SU-DHL-6 (cell line): ENCODE measurements around the gene LBX2.

Experiments
- H2AFZ ChIP-seq: fragments of 200-600 bp; sonication (generic); 2 replicates; pipeline ENCODE4 v1.6.1; 2014; ENCODE audit warnings: low read depth, mild to moderate bottlenecking, moderate library complexity, mixed read lengths, antibody characterized with exemption, low read length; ENCODE audit not compliant: severe bottlenecking
- H3F3A ChIP-seq: fragments of 200-600 bp; shearing (Covaris generic); 2 replicates; pipeline ENCODE4 v1.6.0; 2016; ENCODE audit warnings: antibody characterized with exemption, mild to moderate bottlenecking; ENCODE audit not compliant: insufficient read depth
- H3K27ac ChIP-seq: fragments of 200-600 bp; sonication (generic); 2 replicates; pipeline ENCODE4 v1.5.1; 2016; ENCODE audit warnings: low read depth, mild to moderate bottlenecking, low read length, moderate library complexity, mixed read lengths
- H3K27me3 ChIP-seq: fragments of 200-600 bp; sonication (generic), shearing (Covaris generic); 2 replicates; pipeline ENCODE4 v1.6.0; 2014; ENCODE audit warnings: mild to moderate bottlenecking, low read length
- H3K36me3 ChIP-seq: fragments of 200-600 bp; sonication (generic); 2 replicates; pipeline ENCODE4 v1.6.1; 2014; ENCODE audit warnings: mild to moderate bottlenecking, low read length, mixed read lengths
- H3K4me2 ChIP-seq: fragments of 300-600, 200-600 bp; shearing (Covaris generic), sonication (generic); 2 replicates; pipeline ENCODE4 v1.6.0; 2014; ENCODE audit warnings: low read length, low read depth, mild to moderate bottlenecking; ENCODE audit not compliant: poor library complexity, severe bottlenecking
- H3K4me3 ChIP-seq: fragments of 200-600 bp; sonication (generic); 2 replicates; pipeline ENCODE4 v1.5.1; 2014; ENCODE audit warnings: antibody characterized with exemption, low read length, mild to moderate bottlenecking, mixed read lengths; ENCODE audit not compliant: insufficient read depth, poor library complexity, severe bottlenecking
- H3K79me2 ChIP-seq: fragments of 200-600 bp; sonication (generic); 2 replicates; pipeline ENCODE4 v1.6.1; 2014; ENCODE audit warnings: mild to moderate bottlenecking, low read length, moderate library complexity; ENCODE audit not compliant: insufficient read depth
- H3K9ac ChIP-seq: fragments of 200-600 bp; sonication (generic); 2 replicates; pipeline ENCODE4 v1.7.0; 2014; ENCODE audit warnings: mild to moderate bottlenecking, low read length
- H3K9me2 ChIP-seq: fragments of 200-600 bp; sonication (generic); replicated peaks from 2 replicates; pipeline ENCODE4 v1.6.1; 2014; ENCODE audit warnings: low read length; ENCODE audit not compliant: insufficient read depth
- H3K9me3 ChIP-seq: fragments of 200-600 bp; sonication (generic); 2 replicates; pipeline ENCODE4 v1.6.1; 2014; ENCODE audit warnings: low read length, mixed read lengths; ENCODE audit not compliant: insufficient read depth
- H4K20me1 ChIP-seq: fragments of 200-600 bp; sonication (generic); 2 replicates; pipeline ENCODE4 v1.6.1; 2014; ENCODE audit warnings: low read depth, mild to moderate bottlenecking, antibody characterized with exemption, low read length, moderate library complexity, mixed read lengths
- EZH2phosphoT487 ChIP-seq: fragments of 200-600 bp; sonication (generic), shearing (Covaris generic); conservative IDR thresholded peaks from 2 replicates; pipeline ENCODE4 v1.6.1; 2018; ENCODE audit warnings: mild to moderate bottlenecking, antibody characterized with exemption, low read length, moderate library complexity, mixed read lengths
- TF ChIP-seq, protein P1 (sequence below): fragments of 200-600 bp; sonication (generic); IDR thresholded peaks from one replicate; pipeline ENCODE4 v1.5.1; 2017; ENCODE audit warnings: antibody characterized with exemption, mild to moderate bottlenecking, low read length, moderate library complexity; ENCODE audit not compliant: insufficient read depth, poor library complexity, severe bottlenecking

The LBX2 gene

DNA sequence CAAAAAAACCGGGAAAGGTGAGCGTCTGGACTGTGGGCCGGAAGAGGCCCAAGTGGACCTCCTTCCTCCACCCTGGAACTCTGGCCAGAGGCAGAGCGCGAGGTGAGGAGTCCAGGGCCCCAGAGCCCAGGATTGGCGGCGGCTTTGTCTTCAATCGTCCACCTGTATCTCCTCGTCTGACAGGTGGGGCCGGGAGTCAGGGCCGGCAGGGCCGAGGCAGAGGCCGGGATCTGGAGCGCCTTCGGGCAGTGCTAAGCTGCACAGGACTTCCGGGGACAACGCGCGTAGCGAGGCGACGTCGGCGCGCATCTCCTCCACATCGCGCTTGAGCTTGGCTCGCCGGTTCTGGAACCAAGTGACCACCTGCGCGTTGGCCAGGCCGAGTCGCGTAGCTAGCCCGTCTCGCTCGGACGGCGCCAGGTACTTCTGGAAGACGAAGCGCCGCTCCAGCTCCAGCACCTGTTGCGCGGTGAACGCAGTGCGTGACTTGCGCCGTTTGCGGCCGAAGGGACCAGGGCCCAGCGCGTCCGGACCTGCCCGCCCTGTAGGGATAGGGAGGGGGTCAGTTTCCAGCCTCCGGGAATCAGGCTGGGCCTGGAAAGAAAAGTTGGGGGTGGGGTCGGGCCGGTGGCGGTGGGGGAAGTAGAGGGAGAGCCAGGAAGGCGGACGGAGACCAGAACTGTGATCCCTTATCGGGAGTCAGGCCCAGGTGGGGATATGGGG, 1.5 kb downstream of the LBX2 start:
- Histone ChIP-seq H3K4me3 (no peak overlapping the region), H2AFZ (no peak overlapping the region), H3K9me2 (no peaks in the 10 kb centered on the region)

DNA sequence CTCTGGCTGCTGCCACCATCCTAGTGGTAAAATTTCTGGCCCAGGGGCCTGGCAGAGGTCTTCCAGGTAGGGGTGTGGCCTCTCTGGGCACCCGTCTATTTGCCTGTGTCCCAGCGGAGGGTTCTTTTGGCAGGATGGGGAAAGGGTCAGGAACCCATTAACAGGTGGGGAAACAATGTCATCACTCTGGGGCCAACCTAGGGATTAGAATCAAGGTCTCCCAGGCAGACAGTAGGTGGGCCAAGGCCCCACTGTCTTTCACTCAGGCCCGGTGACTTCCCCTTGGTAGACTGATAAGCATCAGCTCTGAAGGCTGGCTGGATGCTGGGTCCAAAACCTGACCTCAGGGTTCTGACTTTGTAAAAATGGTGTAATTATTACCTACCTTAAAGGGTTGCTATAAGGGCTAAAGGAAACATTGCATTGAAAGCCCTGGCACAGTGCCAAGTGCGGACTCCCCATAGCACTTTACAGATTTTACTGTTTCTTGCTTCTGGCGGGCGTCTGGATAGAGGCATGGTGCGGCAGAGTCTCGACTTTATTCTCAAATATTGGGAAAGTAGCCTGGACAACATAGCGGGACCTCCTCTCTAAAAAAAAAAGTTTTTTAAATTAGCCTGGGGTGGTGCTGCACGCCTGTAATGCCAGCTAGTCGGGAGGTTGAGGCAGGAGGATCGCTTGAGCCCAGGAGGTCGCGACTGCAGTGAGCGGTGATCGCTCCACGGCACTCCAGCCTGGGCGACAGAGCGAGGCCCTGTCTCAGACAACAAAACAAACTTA, 2.2 kb downstream of the LBX2 start:
- Histone ChIP-seq H3K4me3 (no peak overlapping the region), H4K20me1 (no peaks in the 10 kb centered on the region), H3K79me2 (no peaks in the 10 kb centered on the region), H3F3A (no peaks in the 10 kb centered on the region), H3K9ac (no peak overlapping the region), H2AFZ (no peak overlapping the region), H3K4me2 (no peak overlapping the region), H3K9me3 (no peaks in the 10 kb centered on the region), H3K27ac (no peak overlapping the region), H3K27me3 (no peaks in the 10 kb centered on the region), H3K9me2 (no peaks in the 10 kb centered on the region), H3K36me3 (no peaks in the 10 kb centered on the region)
- no peak for TF ChIP-seq EZH2phosphoT487
- TF ChIP-seq, protein P1, sequence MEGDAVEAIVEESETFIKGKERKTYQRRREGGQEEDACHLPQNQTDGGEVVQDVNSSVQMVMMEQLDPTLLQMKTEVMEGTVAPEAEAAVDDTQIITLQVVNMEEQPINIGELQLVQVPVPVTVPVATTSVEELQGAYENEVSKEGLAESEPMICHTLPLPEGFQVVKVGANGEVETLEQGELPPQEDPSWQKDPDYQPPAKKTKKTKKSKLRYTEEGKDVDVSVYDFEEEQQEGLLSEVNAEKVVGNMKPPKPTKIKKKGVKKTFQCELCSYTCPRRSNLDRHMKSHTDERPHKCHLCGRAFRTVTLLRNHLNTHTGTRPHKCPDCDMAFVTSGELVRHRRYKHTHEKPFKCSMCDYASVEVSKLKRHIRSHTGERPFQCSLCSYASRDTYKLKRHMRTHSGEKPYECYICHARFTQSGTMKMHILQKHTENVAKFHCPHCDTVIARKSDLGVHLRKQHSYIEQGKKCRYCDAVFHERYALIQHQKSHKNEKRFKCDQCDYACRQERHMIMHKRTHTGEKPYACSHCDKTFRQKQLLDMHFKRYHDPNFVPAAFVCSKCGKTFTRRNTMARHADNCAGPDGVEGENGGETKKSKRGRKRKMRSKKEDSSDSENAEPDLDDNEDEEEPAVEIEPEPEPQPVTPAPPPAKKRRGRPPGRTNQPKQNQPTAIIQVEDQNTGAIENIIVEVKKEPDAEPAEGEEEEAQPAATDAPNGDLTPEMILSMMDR = no peak

More for the DNA sequence above, 1.5 kb downstream of the LBX2 start:
- Histone ChIP-seq H3K4me2 (no peak overlapping the region), H3K27ac (no peak overlapping the region), H3K36me3 (no peaks in the 10 kb centered on the region), H3F3A (no peaks in the 10 kb centered on the region), H3K9me3 (no peaks in the 10 kb centered on the region), H4K20me1 (no peaks in the 10 kb centered on the region), H3K79me2 (no peaks in the 10 kb centered on the region), H3K9ac (no peak overlapping the region), H3K27me3 (no peaks in the 10 kb centered on the region)
- TF ChIP-seq, protein P1 = no peak

DNA sequence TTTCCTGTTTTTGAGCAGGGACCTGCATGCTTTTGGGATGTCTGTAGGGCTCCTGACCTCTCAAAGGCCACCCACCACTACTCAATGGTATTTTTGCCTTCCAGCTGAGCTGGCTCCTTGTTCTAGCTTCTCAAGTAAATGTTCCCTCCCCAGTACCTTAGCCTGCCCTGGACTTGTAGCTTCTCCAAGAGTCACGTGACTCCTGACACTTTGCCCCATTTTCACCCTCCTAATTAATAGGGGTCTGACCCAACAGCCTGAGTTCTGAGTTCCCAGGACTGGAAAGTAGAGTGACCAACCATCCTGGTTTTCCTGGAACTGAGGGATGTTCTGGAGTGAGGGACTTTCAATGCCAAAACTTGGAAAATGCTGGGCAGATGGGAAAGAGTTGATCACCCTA, 4.0 kb downstream of the LBX2 start:
- Histone ChIP-seq H3F3A (no peaks in the 10 kb centered on the region), H3K4me2 (no peak overlapping the region), H3K9me2 (no peaks in the 10 kb centered on the region), H3K9ac (no peak overlapping the region), H3K79me2 (no peaks in the 10 kb centered on the region), H3K9me3 (no peaks in the 10 kb centered on the region), H4K20me1 (no peaks in the 10 kb centered on the region), H2AFZ (no peak overlapping the region), H3K27me3 (no peaks in the 10 kb centered on the region), H3K4me3 (no peak overlapping the region), H3K27ac (no peak overlapping the region), H3K36me3 (no peaks in the 10 kb centered on the region)
- TF ChIP-seq, protein P1 = no peak
- no peak for TF ChIP-seq EZH2phosphoT487
